Measurements from ENCODE around the gene SLC2A5.
"Not testable (repeated sequence)": the region's sequence is repeated elsewhere in the genome, so short reads cannot be mapped to it uniquely, and the experiment has no call there.

Gene SLC2A5

DNA sequence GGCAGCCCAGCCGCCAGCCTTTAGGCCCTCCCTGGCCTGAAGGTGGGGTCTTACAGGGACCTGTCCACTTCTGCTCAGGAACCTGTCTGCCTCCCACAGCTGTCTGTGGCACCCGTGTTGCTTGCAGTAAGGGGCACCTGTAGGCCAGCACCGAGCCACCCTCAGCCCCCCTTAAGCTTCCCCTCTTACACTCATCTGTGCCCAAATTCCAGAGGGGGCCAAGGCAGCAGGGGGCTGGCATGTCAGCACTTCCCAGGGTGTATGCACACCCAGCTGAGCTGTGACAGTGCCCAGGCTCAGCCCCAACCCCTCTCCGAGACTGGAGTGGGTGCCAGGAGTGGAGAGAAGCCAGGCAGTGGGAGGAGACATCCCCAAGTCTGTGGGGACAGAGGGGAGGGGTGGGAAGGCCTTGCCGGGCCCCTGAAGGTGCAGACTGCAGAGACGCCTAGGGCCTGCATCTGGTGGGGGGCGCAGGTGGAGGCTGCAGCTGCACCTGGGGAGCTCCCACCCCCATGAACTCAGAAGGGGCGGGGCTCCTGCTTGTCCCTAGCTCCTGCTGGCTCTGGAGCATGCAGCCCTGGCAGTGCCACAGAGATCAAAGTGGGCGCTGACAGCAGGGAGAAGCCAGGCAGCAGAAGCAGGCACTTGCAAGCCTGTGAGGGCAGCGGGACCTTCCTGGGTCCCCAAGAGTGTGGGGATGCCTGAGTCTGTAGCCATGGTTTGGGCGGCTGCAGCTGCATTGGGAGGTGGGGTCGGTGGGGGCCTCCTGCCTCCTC is 37.8 kb downstream of the SLC2A5 start:
- no peak for DNase-seq

DNA sequence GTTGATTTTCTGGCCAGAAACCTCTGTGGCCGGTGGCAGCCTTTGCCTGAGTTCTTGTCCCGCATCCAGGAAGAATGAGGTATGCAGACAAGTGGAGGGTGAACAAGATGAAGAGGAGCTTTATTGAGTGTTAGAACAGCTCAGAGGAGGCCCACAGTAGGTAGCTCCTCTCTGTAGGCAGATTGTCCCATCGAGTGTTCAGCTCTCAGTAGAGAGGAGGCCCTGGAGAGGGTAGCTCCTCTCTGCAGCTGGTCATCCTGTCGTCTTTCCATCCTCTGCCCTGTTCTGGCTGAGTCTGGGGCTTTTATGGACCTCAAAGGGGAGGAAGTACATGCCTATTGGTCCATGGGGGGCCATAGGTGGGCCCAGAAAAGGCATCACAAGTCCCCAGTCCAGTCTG is 38.4 kb downstream of the SLC2A5 start:
- not testable (repeated sequence) for DNase-seq

DNA sequence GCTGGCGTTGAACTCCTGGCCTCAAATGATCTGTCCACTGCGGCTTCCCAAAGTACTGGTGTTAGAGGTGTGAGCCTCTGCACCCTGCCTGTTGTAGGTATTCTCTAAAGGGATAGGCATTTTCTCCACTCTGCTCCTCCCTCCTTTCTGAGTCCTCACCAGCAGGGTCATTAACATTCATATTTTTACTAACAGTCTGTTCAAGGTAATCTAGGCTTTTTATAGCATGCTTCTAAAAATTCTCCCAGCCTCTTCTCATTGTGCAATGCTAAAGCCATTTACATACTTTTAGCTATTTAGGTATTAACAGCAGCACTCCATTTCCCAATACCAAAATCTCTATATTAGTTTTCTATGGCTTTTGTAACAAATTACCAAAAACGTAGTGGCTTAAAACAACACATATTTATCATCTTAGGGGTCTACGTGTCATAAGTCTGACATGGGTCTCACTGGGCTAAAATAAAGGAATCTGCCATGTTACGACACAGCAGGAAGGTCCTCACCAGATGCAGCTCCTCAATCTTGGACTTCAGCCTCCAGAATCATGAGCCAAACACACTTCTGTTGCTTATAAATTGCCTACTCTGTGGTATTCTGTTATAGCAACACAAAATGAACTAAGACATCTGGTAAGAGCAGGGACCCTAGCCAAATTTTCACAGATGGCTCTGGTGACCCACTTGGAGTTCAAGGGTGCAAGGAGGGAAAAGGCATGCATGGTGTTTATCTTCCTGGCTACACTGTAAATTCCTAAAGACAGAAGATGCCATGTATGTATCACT is 40.3 kb downstream of the SLC2A5 start:
- no peak for DNase-seq

DNA sequence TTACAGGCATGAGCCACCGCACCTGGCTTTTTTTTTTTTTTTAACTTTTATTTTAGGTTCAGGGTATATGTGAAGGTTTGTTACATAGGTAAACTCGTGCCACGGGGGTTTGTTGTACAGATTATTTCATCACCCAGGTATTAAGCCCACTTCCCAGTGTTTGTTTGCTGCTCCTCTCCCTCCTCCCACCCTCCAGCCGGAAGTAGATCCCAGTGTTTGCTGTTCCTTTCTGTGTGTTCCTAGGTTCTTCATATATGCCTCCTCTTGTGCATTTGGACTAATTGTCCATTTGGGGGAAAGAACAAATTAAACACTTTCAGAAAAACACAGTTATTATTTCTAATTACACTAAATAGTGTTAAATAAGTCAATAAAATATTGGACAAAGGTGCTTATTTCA is 42.1 kb downstream of the SLC2A5 start:
- no peak for DNase-seq

DNA sequence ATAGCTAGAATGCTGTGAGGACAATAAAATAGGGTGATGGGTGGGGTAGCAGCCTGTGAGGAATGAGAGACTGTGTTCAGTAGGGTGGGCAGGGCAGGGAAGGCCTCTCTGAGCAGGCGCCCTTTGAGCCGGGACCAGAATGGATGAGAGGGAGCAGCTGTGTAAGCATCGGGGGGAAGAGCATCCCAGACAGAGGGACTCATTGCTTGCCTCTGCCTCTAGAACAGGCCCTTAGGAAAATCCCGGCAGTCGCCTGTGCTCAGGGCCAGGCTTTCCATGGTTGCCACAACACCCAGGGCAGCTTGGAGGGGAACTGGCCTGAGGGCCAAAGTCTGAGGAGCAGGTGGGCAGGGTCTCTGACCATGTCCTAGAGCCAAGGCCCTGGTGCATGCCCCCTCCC is 44.0 kb downstream of the SLC2A5 start:
- DNase-seq, result no peak

DNA sequence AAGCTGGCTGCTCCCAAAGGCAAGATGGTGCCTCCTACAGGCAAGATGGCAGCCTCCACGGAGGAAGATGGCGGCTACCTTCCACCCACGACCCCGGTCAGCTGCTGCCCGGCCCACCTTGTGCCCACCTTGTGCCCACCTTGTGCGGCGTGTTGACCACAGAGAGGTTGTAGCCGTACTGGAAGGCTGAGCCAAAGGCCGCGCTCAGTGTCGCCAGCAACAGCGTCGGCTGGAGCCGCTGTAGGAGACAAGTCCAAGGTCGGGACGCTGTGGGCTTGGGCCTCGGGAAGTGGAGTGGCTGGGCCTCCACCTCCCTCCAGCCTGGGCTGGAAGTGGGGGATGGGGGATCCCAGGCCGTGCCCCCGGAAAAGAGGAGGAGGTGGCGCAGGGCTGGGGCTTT is 44.6 kb downstream of the SLC2A5 start:
- DNase-seq, result no peak

DNA sequence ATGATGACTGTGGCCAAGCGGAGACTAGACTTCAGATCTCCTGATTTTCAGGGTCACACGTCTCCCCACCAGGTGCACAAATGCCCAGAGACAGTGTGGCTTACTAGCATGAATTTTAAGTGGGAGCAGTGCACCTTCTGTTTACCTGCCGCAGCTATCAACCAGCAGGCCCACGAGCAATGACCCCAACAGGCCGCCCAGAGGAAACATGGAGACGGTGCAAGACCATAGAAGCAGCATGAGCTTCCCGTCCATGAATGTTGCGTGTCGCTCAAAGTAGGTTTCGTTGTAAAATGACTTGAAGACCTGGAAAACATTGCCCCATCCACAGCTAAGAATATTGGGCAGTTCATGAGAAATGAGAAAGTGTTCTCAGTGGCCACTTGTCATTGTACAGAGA is 46.7 kb downstream of the SLC2A5 start:
- no peak for DNase-seq

DNA sequence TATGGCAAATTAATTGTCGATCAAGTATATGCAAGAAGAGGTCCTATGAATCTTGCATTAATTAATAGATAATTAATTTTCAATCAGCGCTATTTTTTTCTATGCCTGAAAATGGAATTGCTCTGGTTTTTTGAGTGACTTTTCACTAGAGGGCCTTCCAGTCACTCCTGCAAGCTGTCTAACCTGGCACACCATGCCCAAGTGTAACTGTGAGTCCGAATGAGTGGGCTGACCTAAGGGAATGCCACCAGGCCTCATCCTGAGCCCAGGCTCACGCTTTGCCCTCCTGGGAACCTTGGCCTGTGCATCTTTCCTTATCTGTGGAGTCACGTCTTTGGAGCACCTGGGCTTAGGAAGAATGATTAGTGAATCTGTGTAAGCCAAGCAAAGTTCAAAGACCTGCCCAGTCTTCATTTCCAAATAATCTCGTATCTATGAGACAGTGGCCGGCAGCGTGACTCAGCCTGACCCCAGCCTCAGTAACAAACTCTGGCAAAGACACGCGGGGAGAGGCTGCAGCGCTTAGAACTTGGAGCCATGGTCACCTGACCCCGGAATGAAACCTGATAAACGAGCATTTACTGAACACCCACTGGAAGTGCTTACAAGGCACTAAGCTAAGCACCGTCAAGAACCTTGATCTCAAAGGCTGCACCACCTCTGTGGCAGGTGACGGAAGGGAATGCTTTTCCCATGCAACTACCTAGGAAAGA is 47.3 kb downstream of the SLC2A5 start:
- not testable (repeated sequence) for DNase-seq

DNA sequence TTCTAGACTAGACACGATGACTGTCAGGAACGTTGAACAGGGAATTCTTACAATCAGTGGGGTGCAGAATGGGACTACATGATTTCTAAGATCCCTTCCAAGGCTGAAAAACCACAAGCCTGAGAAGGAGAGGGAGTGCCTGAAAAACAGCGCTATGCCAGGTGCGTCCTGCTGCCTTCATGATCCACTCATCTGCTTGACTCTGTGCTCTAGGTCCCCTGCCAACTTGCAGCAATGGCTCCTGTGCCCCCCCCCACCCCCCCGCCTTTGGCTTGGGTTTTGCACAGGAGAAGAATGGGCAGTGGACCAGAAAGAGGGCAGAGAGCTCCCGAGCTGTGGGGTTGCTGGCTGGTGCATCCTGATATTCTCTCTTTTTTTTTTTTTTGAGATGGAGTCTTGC is 49.1 kb downstream of the SLC2A5 start:
- DNase-seq, result no peak

DNA sequence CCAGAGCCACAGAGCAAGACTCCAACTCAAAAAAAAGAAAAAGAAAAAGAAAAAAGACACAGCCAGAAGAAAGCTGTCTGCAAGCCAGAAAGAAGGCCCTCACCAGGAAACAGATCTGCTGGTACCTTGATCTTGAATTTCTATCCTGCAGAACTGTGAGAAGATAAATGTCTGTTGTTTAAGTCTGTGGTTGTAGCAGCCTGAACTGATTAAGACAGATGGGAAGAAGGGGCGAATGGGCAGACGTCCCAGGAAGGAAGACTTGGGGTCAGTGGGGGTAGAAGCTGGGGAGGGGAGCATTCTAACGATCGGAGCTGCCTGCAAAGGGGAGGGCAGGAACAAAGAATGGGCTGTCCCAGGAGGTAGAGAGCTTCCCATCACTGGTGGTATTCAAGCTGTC is 49.5 kb downstream of the SLC2A5 start:
- no peak for DNase-seq

DNA sequence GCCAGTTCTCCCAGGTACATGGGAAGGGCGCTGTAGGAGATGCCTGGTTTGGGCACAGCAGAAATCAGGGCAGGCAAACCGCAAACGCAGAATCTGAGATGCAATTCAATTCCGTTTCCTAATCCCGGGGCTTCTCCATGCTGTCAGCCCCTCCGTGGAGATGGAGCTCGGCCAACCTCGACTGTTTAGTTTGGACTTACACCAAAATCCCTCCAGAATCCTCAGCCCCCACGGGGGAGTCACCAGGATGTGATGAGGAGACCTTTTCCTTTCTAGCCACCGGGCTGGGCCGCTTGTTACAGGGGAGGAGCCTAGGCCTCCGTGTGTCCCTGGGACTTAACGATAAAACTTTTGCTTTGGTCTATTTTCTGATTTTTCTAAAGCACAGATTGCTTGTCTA is 51.1 kb downstream of the SLC2A5 start:
- DNase-seq, result no peak

DNA sequence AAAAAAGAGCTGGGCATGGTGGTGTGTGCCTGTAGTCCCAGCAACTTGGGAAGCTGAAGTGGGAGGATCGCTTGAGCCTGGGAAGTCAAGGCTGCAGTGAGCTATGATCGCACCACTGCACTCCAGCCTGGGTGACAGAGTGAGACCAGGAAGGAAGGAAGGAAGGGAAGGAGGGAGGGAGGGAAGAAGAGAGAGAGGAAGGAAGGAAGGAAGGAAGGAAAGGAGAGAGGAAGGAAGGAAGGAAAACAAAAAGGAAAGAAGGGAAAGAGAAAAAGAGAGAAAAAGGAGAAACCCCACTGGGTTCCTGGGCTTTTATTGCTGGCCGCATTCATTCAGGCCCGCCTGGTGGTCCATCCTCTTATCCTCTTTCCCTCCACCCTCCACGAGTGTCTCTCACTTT is 53.0 kb downstream of the SLC2A5 start:
- no peak for DNase-seq

DNA sequence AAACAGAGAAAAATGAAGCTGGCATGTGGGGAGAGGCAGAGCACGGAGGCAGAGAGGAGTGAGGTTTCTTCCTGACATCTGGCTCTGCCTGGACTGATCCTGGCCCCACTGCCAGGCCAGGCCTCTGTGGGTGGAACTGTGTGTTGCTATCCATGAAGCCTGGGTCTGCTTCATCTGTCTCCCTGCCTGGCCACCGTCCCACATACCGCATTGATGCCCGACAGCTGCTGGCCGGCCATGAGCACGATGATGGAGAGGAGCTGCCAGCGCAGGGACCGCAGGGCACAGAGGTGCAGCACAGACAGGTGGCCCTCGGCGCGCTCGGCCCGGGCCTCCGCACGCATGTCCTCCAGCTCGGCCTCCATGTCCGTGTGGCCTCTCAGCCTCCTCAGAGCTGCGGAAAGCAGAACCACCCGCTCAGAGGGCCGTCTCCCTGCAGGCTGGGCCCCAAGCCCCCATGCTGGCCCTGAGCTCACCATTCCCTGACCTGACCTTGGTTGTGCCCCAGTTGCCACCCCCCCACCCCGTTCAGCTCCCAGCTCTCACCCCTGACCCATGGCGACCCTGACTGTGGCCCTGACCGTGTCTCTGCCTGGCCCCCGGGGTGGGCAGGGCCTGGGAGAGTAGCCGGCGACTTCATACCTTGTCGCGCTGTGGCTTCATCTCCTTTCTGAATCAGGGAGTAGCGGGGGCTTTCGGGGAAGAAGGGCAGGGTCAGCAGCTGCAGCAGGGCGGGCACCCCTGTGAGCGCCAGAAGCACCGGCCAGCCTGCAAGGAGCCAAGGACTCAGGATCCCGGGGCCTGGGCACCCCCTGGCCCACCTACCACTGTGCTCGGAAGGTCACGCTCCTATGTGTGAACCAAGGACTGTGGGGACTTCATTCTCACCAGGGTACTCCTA is 54.7 kb downstream of the SLC2A5 start:
- no peak for DNase-seq

DNA sequence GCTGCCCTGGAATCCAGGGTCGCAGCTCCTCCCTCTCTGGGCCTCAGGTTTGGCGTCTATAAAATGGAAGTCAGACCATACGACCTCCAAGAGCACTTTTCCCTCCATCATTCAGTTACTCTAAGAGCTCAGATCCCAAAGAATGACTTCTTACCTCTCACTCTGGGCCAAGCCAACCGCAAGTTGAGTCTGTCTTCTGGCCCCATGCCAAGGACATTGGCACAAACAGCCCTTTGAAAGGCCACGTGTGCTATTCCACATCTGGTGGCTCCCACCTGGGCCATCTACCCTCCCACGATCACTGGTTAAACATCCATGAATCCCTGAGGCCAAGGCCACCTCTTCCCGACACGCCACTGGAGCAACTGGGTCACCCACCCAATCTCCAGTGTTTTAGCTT is 55.6 kb downstream of the SLC2A5 start:
- DNase-seq, result no peak

DNA sequence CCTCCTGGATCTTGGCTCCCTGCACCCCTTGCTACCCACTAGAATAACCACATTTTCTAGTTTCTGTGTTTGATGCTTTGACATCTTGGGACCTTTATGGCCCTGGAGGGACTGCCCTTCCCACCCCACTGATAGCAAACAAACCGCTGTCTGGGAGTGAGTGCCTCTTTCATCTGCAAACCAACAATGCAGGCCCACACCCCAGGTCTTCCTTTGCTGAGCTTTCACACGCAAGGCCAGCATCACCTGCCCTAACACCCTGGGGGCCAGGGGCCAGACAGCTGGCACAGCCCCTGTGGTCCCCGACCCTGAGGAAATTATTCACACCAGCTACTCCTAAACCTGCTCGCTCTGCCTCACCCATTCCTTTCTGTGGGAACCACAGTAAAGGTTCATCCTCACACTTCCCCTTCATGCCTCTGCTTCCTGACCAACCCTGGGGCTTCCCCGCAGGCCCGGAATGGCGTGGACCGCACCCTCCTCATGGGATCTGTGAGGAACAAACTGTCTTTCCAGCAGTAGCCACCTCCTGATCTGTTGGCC is 58.6 kb downstream of the SLC2A5 start:
- DNase-seq, result no peak

DNA sequence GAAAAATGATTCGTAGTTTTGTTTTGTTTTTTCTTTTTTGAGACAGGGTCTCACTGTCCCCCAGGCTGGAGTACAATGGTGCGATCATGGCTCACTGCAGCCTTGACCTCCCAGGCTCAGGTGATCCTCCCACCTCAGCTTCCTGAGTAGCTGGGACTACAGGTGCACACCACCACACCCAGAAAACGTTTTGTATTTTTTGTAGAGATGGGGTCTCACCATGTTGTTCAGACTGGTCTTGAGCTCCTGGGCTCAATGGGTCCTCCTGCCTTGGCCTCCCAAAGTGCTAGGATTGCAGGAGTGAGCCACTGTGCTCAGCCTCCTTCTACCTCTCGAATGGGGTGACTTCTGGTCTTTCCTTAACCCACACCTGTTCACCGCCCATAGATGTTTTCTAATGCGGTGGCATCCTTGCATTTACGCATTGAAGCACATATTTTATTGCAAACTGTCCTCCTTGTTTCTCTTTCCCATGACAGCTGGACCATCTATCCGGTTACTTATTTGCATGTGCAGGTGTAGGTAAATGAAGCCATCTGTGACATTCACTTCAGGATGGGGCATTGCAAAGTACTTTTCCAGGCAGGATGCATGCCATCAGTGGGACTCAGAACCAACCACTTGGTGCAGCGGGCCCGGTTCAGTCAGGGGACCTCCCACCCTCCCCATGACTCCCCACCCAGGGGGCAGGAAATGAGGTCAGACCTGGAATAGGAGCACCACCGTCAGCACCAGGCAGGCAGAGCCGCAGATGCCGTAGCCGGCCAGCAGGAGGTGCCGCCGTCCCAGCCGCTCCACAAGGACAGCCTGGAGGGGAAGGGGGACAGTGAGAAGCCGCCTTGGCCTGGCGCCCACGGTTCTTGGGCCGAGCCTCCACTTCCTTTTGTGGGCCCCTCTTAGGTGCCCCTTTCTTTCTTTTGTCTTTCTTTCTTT is 59.7 kb downstream of the SLC2A5 start:
- DNase-seq, result peak; percentile 20

DNA sequence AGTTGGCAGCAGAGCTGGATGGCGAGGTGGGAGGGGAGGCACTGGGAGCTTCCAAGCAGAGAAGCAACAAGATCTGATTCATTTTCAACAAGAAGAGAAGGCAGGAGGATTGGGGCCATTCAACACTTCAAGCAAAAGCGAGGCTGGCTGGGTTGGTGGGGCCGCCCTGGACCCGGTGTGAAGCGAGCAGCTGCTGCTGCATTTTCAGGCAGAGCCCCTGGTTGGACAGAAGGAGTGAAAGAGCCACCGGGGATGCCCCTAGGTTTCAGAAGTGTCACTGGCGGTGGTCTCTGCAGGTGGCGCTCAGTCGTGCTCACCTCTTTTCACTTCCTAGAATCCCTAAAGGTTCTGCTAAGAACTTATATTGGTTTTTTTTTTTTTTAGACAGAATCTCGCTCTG is 61.2 kb downstream of the SLC2A5 start:
- no peak for DNase-seq

DNA sequence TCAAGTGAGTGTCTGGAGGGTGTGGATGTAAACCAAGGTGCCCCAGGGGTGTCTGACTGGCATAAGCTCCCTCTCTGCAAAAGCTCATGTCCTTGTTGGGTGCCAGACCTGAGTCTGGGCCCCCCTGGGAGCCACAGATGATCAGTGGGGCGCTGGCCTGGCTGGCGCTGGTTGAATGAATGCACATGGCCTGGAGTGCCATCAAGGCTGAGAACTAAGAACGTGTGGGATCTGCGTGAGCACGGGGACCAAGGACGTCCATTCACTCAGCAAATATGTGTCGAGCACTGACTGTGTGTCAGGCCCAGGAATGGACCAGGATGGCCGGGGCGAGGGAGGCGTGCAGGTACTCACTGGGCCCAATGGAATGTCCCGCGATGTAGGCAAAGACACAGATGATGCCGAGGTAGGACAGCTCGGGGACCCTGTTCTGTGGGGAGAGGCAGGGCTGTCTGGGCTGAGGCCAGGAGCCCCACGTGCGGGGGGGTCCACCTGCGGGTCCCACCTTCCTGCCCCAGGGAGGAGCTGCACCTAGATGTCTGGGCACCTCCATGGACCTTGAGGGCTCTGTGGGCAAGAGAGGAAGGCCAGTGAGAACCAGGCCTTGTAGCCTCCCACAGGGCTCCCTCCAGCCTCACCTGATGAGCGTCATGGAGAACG is 62.3 kb downstream of the SLC2A5 start:
- no peak for DNase-seq

DNA sequence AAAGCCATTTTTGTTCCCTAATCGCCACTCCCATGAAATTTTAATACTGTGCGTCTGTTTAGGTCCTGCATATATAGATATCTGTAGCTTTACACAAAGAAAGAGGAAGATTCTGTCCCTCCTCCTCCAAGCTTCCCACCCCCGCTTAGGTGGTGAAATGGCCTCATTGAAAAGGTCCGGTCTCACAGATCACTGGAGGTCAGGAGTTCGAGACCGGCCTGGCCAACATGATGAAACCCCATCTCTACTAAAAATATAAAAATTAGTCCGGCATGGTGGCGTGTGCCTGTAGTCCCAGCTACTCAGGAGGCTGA is 64.1 kb downstream of the SLC2A5 start:
- DNase-seq, result no peak

DNA sequence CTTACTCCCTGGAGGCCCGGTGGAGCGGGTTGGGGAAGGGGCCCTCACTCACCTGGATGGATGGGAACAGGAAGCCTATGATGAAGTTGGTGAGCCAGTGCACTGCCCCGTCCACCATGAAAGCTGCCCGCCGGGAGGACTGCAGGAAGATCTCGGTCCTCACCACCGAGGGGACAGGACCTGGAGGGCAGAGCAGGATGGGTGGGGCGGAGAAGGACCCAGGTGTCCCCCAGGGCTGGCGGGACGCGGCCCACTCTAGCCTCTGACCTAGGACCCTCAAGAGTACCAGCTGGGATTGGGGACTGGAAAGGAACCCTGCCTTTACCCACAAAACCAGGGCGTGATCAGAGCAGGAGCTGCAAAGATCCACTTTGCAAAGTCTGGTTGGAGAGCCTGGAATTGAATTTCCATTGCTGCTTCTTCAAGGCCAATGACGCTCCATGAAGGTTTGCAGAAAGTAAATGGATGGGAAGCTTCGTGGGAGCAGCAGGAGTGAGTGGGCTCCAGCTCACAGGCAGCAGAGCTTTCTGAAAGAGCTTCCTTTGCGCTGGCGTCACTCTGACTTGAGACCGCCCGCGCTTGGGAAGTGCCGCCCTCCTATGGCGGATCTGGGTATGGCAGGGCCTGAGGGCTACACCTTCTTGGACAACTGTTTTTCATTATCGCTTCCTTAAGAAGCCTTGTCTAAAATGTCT is 64.6 kb downstream of the SLC2A5 start:
- peak; percentile 77 for DNase-seq

Measured in activated CD4-positive, alpha-beta T cell treated with anti-CD3 and anti-CD28 coated beads, Interleukin-2, amount 50 U/mL, for 16 hours (primary cell).